Mesothelial cell of epicardium (in vitro differentiated cells): Measurements from ENCODE around the gene ATXN1. TPM values are rescaled to one million over a fixed set of nuclear protein-coding genes. Genes with fewer than 3 reads are reported as not detected.
"Not testable (repeated sequence)": the region's sequence is repeated elsewhere in the genome, so short reads cannot be mapped to it uniquely, and the experiment has no call there.

ENCODE experiments used
- DNase-seq, 2 experiments: peaks; one replicate each; pipeline ENCODE4 v3.0.0; 2021; ENCODE audit warnings: low spot score in 2 of 2; ENCODE audit not compliant: unreplicated experiment in 2 of 2
- H3K27ac Mint-ChIP-seq: 2 replicates; pipeline ENCODE4 v1.8.0; 2021; ENCODE audit warnings: mixed read lengths
- H3K27me3 Mint-ChIP-seq: 2 replicates; pipeline ENCODE4 v1.8.0; 2021; ENCODE audit warnings: low read depth, mixed read lengths
- H3K36me3 Mint-ChIP-seq: 2 replicates; pipeline ENCODE4 v1.8.0; 2021; ENCODE audit warnings: mixed read lengths
- H3K4me1 Mint-ChIP-seq: 2 replicates; pipeline ENCODE4 v1.8.0; 2021; ENCODE audit warnings: mixed read lengths
- H3K4me3 Mint-ChIP-seq: 2 replicates; pipeline ENCODE4 v1.8.0; 2021; ENCODE audit warnings: mild to moderate bottlenecking, moderate library complexity, mixed read lengths
- H3K9me3 Mint-ChIP-seq: 2 replicates; pipeline ENCODE4 v1.8.0; 2021; ENCODE audit warnings: mixed read lengths
- CTCF ChIP-seq: fragments of 200-600 bp; sonication (generic); IDR thresholded peaks from one replicate; pipeline ENCODE4 v1.5.0; 2021; ENCODE audit warnings: antibody characterized with exemption; ENCODE audit not compliant: unreplicated experiment
- total RNA-seq: library from RNA; stranded (reverse); gene quantifications from 3 replicates; pipeline ENCODE4 v1.2.1, GENCODE V29; 2021

Gene ATXN1
- total RNA-seq, 1 donor from 2014 or later = 59.5 TPM

GRCh38 chr6:16466800-16467553 lies 294.3 kb downstream of the ATXN1 start:
- Mint-ChIP-seq H3K9me3 (no peaks in the 10 kb centered on the region), H3K4me3 (no peak overlapping the region), H3K27me3 (no peaks in the 10 kb centered on the region), H3K36me3 (peaks cover 13% of the 10 kb centered on the region), H3K27ac (no peak overlapping the region), H3K4me1 (peaks cover 22% of the 10 kb centered on the region)
- TF ChIP-seq CTCF = no peak
- DNase-seq = no peak

- Mint-ChIP-seq H3K9me3 (peaks cover 9% of the 10 kb centered on the region), H3K27ac (no peak overlapping the region), H3K4me3 (no peak overlapping the region), H3K4me1 (peaks cover 9% of the 10 kb centered on the region), H3K27me3 (no peaks in the 10 kb centered on the region), H3K36me3 (peaks cover 14% of the 10 kb centered on the region)
- TF ChIP-seq CTCF = no peak
- no peak for DNase-seq
Observed at GRCh38 chr6:16464045-16464444, 297.2 kb downstream of the ATXN1 start.

- peaks cover 14% of the 10 kb centered on the region for H3K36me3 Mint-ChIP-seq
- DNase-seq, H3K9me3 Mint-ChIP-seq, H3K27me3 Mint-ChIP-seq, H3K4me1 Mint-ChIP-seq, H3K4me3 Mint-ChIP-seq: not testable (repeated sequence)
- H3K27ac Mint-ChIP-seq = peak overlapping the region; percentile 27
Observed at GRCh38 chr6:16463246-16463645, 298.0 kb downstream of the ATXN1 start.

GRCh38 chr6:16461491-16461890 lies 299.8 kb downstream of the ATXN1 start:
- no peak for DNase-seq
- no peak for TF ChIP-seq CTCF
- H3K27me3 Mint-ChIP-seq = no peaks in the 10 kb centered on the region
- peaks cover 16% of the 10 kb centered on the region for H3K9me3 Mint-ChIP-seq
- H3K4me3 Mint-ChIP-seq = no peak overlapping the region
- no peak overlapping the region for H3K27ac Mint-ChIP-seq
- peaks cover 21% of the 10 kb centered on the region for H3K36me3 Mint-ChIP-seq
- H3K4me1 Mint-ChIP-seq = peaks cover 9% of the 10 kb centered on the region

GRCh38 chr6:16459472-16459871 lies 301.8 kb downstream of the ATXN1 start:
- H3K27ac Mint-ChIP-seq, DNase-seq, H3K4me1 Mint-ChIP-seq, H3K4me3 Mint-ChIP-seq, H3K27me3 Mint-ChIP-seq: not testable (repeated sequence)
- H3K9me3 Mint-ChIP-seq = peaks cover 24% of the 10 kb centered on the region
- H3K36me3 Mint-ChIP-seq = peaks cover 24% of the 10 kb centered on the region

- TF ChIP-seq CTCF = no peak
- no peaks in the 10 kb centered on the region for H3K27me3 Mint-ChIP-seq
- DNase-seq = no peak
- no peaks in the 10 kb centered on the region for H3K4me1 Mint-ChIP-seq
- H3K9me3 Mint-ChIP-seq = peaks cover 15% of the 10 kb centered on the region
- no peak overlapping the region for H3K4me3 Mint-ChIP-seq
- no peak overlapping the region for H3K27ac Mint-ChIP-seq
- H3K36me3 Mint-ChIP-seq = peaks cover 15% of the 10 kb centered on the region
Observed at GRCh38 chr6:16452348-16452747, 308.9 kb downstream of the ATXN1 start.
